B cell (primary cell): ENCODE results near the gene RETN. TPM values are rescaled to one million over a fixed set of nuclear protein-coding genes. Genes with fewer than 3 reads are reported as not detected.

Experiments
- polyA plus RNA-seq: library from polyadenylated mRNA; depleted of rRNA; stranded (reverse); fragments of >200 nt; gene quantifications from 2 replicates; pipeline ENCODE4 v1.2.3, GENCODE V29; 2012
- total RNA-seq, 2 donors: library from RNA; stranded (reverse); fragments of 120-200 nt in 1 of 2; gene quantifications; 1 replicate in 1 of 2; 2 replicates in 1 of 2; pipeline versions ENCODE4 v1.2.3 to v1.2.4, GENCODE V29; 2013 to 2022

Gene RETN
- total and polyA plus RNA-seq, 2 donors (not counting 1 experiment from before 2014, with no cell fraction given) = not detected

Other genes with a start within 250 kb of the RETN start
- gene PEX11G, start 180.0 kb upstream of the RETN start, total RNA-seq = 0.62 and 0.68 TPM in 2 replicates
- 0.13 and 0.40 TPM in 2 replicates for gene PEX11G, start 180.0 kb upstream of the RETN start, polyA plus RNA-seq
- gene ZNF358, start 152.9 kb upstream of the RETN start, total RNA-seq = 15.1 and 17.5 TPM in 2 replicates
- 8.2 and 8.5 TPM in 2 replicates for gene ZNF358, start 152.9 kb upstream of the RETN start, polyA plus RNA-seq
- gene MCOLN1, start 146.4 kb upstream of the RETN start, total RNA-seq = 12.5 TPM in 2 replicates
- 17.3 and 19.0 TPM in 2 replicates for gene MCOLN1, start 146.4 kb upstream of the RETN start, polyA plus RNA-seq
- gene PNPLA6, start 133.3 kb upstream of the RETN start, total RNA-seq = 149 and 165 TPM in 2 replicates
- gene PNPLA6, start 133.3 kb upstream of the RETN start, polyA plus RNA-seq = 88.3 and 102 TPM in 2 replicates
- 1.3 and 1.9 TPM in 2 replicates for gene CAMSAP3, start 73.2 kb upstream of the RETN start, total RNA-seq
- gene CAMSAP3, start 73.2 kb upstream of the RETN start, polyA plus RNA-seq = 0.89 and 1.0 TPM in 2 replicates
- 62.7 and 64.2 TPM in 2 replicates for gene XAB2, start 39.5 kb upstream of the RETN start, total RNA-seq
- 93.8 and 110 TPM in 2 replicates for gene XAB2, start 39.5 kb upstream of the RETN start, polyA plus RNA-seq
- 89.1 and 100 TPM in 2 replicates for gene PET100, start 39.3 kb upstream of the RETN start, total RNA-seq
- gene PET100, start 39.3 kb upstream of the RETN start, polyA plus RNA-seq = 31.3 and 75.9 TPM in 2 replicates
- 7.6 and 9.3 TPM in 2 replicates for gene PCP2, start 35.3 kb upstream of the RETN start, total RNA-seq
- 5.6 and 6.5 TPM in 2 replicates for gene PCP2, start 35.3 kb upstream of the RETN start, polyA plus RNA-seq
- 208 and 222 TPM in 2 replicates for gene STXBP2, start 31.9 kb upstream of the RETN start, total RNA-seq
- 226 and 409 TPM in 2 replicates for gene STXBP2, start 31.9 kb upstream of the RETN start, polyA plus RNA-seq
- not detected in 2 replicates for gene MCEMP1, start 8.0 kb downstream of the RETN start, total RNA-seq
- gene MCEMP1, start 8.0 kb downstream of the RETN start, polyA plus RNA-seq = 0.57 and 1.6 TPM in 2 replicates
- gene TRAPPC5, start 11.8 kb downstream of the RETN start, total RNA-seq = 61.2 and 61.5 TPM in 2 replicates
- gene TRAPPC5, start 11.8 kb downstream of the RETN start, polyA plus RNA-seq = 42.0 and 64.9 TPM in 2 replicates
- 16.3 and 17.1 TPM in 2 replicates for gene FCER2, start 33.1 kb downstream of the RETN start, total RNA-seq
- gene FCER2, start 33.1 kb downstream of the RETN start, polyA plus RNA-seq = 419 and 497 TPM in 2 replicates
- gene CLEC4G, start 63.1 kb downstream of the RETN start, total RNA-seq = not detected in 2 replicates
- gene CLEC4G, start 63.1 kb downstream of the RETN start, polyA plus RNA-seq = 0.58 and 1.3 TPM in 2 replicates
- not detected in 2 replicates for gene CD209, start 78.5 kb downstream of the RETN start, total RNA-seq
- gene CD209, start 78.5 kb downstream of the RETN start, polyA plus RNA-seq = 0.10 TPM in 1 of 2 replicates, not detected in the other
- gene CLEC4M, start 94.2 kb downstream of the RETN start, total RNA-seq = 0.52 TPM in 1 of 2 replicates, not detected in the other
- gene CLEC4M, start 94.2 kb downstream of the RETN start, polyA plus RNA-seq = 0.10 TPM in 1 of 2 replicates, not detected in the other
- gene EVI5L, start 161.2 kb downstream of the RETN start, total RNA-seq = 11.2 and 11.8 TPM in 2 replicates
- 6.1 and 7.9 TPM in 2 replicates for gene EVI5L, start 161.2 kb downstream of the RETN start, polyA plus RNA-seq
- not detected in 2 replicates for gene PRR36, start 205.3 kb downstream of the RETN start, total RNA-seq
- 0.01 and 0.04 TPM in 2 replicates for gene PRR36, start 205.3 kb downstream of the RETN start, polyA plus RNA-seq
- gene LRRC8E, start 219.5 kb downstream of the RETN start, total RNA-seq = not detected in 2 replicates
- gene LRRC8E, start 219.5 kb downstream of the RETN start, polyA plus RNA-seq = not detected in 2 replicates
- gene MAP2K7, start 234.8 kb downstream of the RETN start, total RNA-seq = 71.9 and 76.3 TPM in 2 replicates
- gene MAP2K7, start 234.8 kb downstream of the RETN start, polyA plus RNA-seq = 56.0 and 79.7 TPM in 2 replicates
- 0.22 TPM in 1 of 2 replicates, not detected in the other for gene TGFBR3L, start 245.8 kb downstream of the RETN start, total RNA-seq
- 0.21 and 0.22 TPM in 2 replicates for gene TGFBR3L, start 245.8 kb downstream of the RETN start, polyA plus RNA-seq